HG03060 (cell line): ENCODE data around the gene DMXL1.

ENCODE experiments used
- ATAC-seq: cut with Tn5 transposase; IDR thresholded peaks from one replicate; pipeline ENCODE4 v1.9.1; 2021; ENCODE audit warnings: low read depth, moderate number of reproducible peaks; ENCODE audit not compliant: unreplicated experiment

DMXL1 gene

GRCh38 chr5:119286511-119287488 is 215.9 kb downstream of the DMXL1 start:
- ATAC-seq: no peak

GRCh38 chr5:119287547-119288111 is 216.7 kb downstream of the DMXL1 start:
- ATAC-seq: no peak

- ATAC-seq: no peak
Measured at GRCh38 chr5:119288379-119289033, 217.6 kb downstream of the DMXL1 start.

GRCh38 chr5:119289438-119290044 is 218.7 kb downstream of the DMXL1 start:
- no peak for ATAC-seq

- ATAC-seq: peak; percentile 84
Measured at GRCh38 chr5:119290161-119290569, 219.3 kb downstream of the DMXL1 start.

GRCh38 chr5:119290607-119291006 is 219.7 kb downstream of the DMXL1 start:
- no peak for ATAC-seq

GRCh38 chr5:119291056-119291455 is 220.2 kb downstream of the DMXL1 start:
- no peak for ATAC-seq

GRCh38 chr5:119291877-119292276 is 221.0 kb downstream of the DMXL1 start:
- ATAC-seq: no peak

GRCh38 chr5:119292701-119293515 is 222.0 kb downstream of the DMXL1 start:
- ATAC-seq: no peak

- no peak for ATAC-seq
Measured at GRCh38 chr5:119293516-119293829, 222.6 kb downstream of the DMXL1 start.
